ENCODE results near the gene LPGAT1.

DNA sequence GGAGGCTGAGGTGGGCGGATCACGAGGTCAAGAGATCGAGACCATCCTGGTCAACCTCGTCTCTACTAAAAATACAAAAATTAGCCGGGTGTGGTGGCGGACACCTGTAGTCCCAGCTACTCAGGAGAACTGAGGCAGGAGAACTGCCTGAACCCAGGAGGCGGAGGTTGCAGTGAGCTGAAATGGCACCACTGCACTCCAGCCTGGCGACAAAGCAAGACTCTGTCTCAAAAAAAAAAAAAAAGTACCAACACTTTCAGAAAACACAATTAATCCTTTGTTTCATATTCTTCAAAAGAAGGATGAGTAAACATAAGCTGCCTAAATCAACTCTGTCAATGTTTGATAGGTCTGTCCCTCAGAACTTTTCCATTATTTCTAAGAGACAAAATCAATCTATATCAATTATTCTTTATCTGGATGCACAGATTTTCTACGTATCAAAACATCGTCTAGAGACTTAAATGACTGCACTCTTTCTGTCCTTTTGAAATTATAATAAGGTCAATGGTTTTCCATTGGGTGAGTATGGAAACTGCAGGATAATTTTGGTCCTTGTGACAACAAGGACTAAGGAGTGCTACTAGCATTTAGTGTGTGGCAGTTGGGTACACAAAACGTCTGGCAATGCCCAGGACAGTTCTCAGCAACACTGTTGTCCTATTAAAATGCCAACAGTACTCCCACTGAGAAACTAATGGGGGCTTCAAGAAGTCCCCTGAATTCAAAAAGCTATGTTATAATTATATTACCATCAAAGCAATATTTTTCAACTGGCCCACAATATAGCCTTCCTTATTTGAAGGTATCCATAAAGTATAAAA is 40.7 kb downstream of the LPGAT1 start:
- TF ChIP-seq, protein P1, sequence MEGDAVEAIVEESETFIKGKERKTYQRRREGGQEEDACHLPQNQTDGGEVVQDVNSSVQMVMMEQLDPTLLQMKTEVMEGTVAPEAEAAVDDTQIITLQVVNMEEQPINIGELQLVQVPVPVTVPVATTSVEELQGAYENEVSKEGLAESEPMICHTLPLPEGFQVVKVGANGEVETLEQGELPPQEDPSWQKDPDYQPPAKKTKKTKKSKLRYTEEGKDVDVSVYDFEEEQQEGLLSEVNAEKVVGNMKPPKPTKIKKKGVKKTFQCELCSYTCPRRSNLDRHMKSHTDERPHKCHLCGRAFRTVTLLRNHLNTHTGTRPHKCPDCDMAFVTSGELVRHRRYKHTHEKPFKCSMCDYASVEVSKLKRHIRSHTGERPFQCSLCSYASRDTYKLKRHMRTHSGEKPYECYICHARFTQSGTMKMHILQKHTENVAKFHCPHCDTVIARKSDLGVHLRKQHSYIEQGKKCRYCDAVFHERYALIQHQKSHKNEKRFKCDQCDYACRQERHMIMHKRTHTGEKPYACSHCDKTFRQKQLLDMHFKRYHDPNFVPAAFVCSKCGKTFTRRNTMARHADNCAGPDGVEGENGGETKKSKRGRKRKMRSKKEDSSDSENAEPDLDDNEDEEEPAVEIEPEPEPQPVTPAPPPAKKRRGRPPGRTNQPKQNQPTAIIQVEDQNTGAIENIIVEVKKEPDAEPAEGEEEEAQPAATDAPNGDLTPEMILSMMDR (conservative IDR thresholded peaks at IDR 0.05) = no peak
- no peak for TF ChIP-seq ZFX (IDR thresholded peaks at IDR 0.05)
